Neuronal stem cell (in vitro differentiated cells): ENCODE measurements around the gene MYOZ2.

Source experiments
- DNase-seq: peaks from one replicate; pipeline ENCODE4 v3.0.0-alpha.2; 2013; ENCODE audit warnings: low spot score
- H2AFZ ChIP-seq: one replicate; pipeline ENCODE4 v1.6.1; 2013; ENCODE audit warnings: mild to moderate bottlenecking, low read length, inconsistent platforms
- H2AK5ac ChIP-seq: 2 replicates; pipeline ENCODE4 v1.6.1; 2013; ENCODE audit warnings: low read depth, mild to moderate bottlenecking, inconsistent platforms, low read length, moderate library complexity, mixed read lengths
- H2BK120ac ChIP-seq: 2 replicates; pipeline ENCODE4 v1.6.1; 2013; ENCODE audit warnings: low read depth, mild to moderate bottlenecking, inconsistent platforms, low read length, moderate library complexity, mixed read lengths
- H2BK12ac ChIP-seq: one replicate; pipeline ENCODE4 v1.6.1; 2013; ENCODE audit warnings: low read length, inconsistent platforms
- H2BK15ac ChIP-seq: 2 replicates; pipeline ENCODE4 v1.6.1; 2013; ENCODE audit warnings: mild to moderate bottlenecking, low read length, inconsistent platforms, mixed read lengths
- H2BK5ac ChIP-seq: one replicate; pipeline ENCODE4 v1.6.1; 2013; ENCODE audit warnings: inconsistent platforms, mild to moderate bottlenecking, low read length, moderate library complexity
- H3K14ac ChIP-seq: one replicate; pipeline ENCODE4 v1.6.1; 2013; ENCODE audit warnings: low read length, inconsistent platforms
- H3K18ac ChIP-seq: 2 replicates; pipeline ENCODE4 v1.6.1; 2013; ENCODE audit warnings: low read length, inconsistent platforms
- H3K23ac ChIP-seq: 2 replicates; pipeline ENCODE4 v1.6.1; 2013; ENCODE audit warnings: low read depth, mild to moderate bottlenecking, mixed read lengths, low read length, inconsistent platforms; ENCODE audit not compliant: poor library complexity
- H3K27ac ChIP-seq: replicated peaks from 3 replicates; pipeline ENCODE4 v1.5.1; 2013; ENCODE audit warnings: low read length, inconsistent platforms
- H3K27me3 ChIP-seq, 3 experiments: 2 replicates each; pipeline ENCODE4 v1.6.1; 2013; ENCODE audit warnings: low read length in 3 of 3, mild to moderate bottlenecking in 2 of 3, inconsistent platforms in 1 of 3, low read depth in 1 of 3, mixed read lengths in 1 of 3, moderate library complexity in 1 of 3; ENCODE audit not compliant: control insufficient read depth in 3 of 3, insufficient read depth in 3 of 3
- H3K36me3 ChIP-seq, 2 donors: replicated peaks in 1 of 2; 2 replicates each; pipeline ENCODE4 v1.6.1; 2013; ENCODE audit warnings: low read length in 2 of 2; ENCODE audit not compliant: control insufficient read depth in 2 of 2, insufficient read depth in 2 of 2
- H3K4ac ChIP-seq: 2 replicates; pipeline ENCODE4 v1.6.1; 2013; ENCODE audit warnings: inconsistent platforms, mild to moderate bottlenecking, low read length, moderate library complexity
- H3K4me1 ChIP-seq, 2 donors: 1 replicate in 1 of 2; 2 replicates in 1 of 2; pipeline ENCODE4 v1.6.1; 2013; ENCODE audit warnings: low read length in 2 of 2, low read depth in 1 of 2; ENCODE audit not compliant: control insufficient read depth in 2 of 2, insufficient read depth in 1 of 2
- H3K4me2 ChIP-seq: one replicate; pipeline ENCODE4 v1.6.1; 2013; ENCODE audit warnings: mild to moderate bottlenecking, low read length, inconsistent platforms; ENCODE audit not compliant: insufficient read depth, poor library complexity, severe bottlenecking
- H3K4me3 ChIP-seq, 2 donors: 2 replicates each; pipeline ENCODE4 v1.5.1; 2013; ENCODE audit warnings: low read length in 2 of 2, mild to moderate bottlenecking in 2 of 2, inconsistent platforms in 1 of 2, moderate library complexity in 1 of 2
- H3K79me1 ChIP-seq: one replicate; pipeline ENCODE4 v1.6.1; 2013; ENCODE audit warnings: low read depth, mild to moderate bottlenecking, inconsistent platforms, low read length, moderate library complexity
- H3K9ac ChIP-seq: one replicate; pipeline ENCODE4 v1.6.1; 2013; ENCODE audit warnings: mild to moderate bottlenecking, low read depth, low read length, inconsistent platforms; ENCODE audit not compliant: poor library complexity
- H3K9me3 ChIP-seq, 2 donors: replicated peaks in 1 of 2; 2 replicates each; pipeline versions ENCODE3 to v1.6.1; 2013; ENCODE audit warnings: low read length in 2 of 2, mild to moderate bottlenecking in 2 of 2, inconsistent platforms in 1 of 2, low read depth in 1 of 2, mixed read lengths in 1 of 2, moderate library complexity in 1 of 2; ENCODE audit not compliant: control insufficient read depth in 2 of 2, insufficient read depth in 1 of 2
- H4K8ac ChIP-seq: one replicate; pipeline ENCODE4 v1.6.1; 2013; ENCODE audit warnings: low read depth, mild to moderate bottlenecking, inconsistent platforms, low read length, moderate library complexity
- H4K91ac ChIP-seq: one replicate; pipeline ENCODE4 v1.6.1; 2013; ENCODE audit warnings: low read length, low read depth, mild to moderate bottlenecking, inconsistent platforms; ENCODE audit not compliant: poor library complexity
- WGBS, 2 donors: extraction: QIAGEN DNeasy Blood & Tissue Kit; methylation state at CpG; one replicate each; pipeline ENCODE4 v1.1.7; 2013; ENCODE audit warnings: missing lambda C conversion rate in 2 of 2, mixed read lengths in 1 of 2; ENCODE audit not compliant: insufficient read length in 2 of 2, insufficient replicate concordance in 1 of 2; ENCODE audit errors: extremely low coverage in 2 of 2; 5-methylcytosine and 5-hydroxymethylcytosine counted together

Gene MYOZ2

GRCh38 chr4:119116925-119117900 lies 18.4 kb upstream of the MYOZ2 start:
- no peak overlapping the region for H3K4me3 ChIP-seq
- no peak overlapping the region for H2BK120ac ChIP-seq
- no peaks in the 10 kb centered on the region for H3K9me3 ChIP-seq
- H3K4me2 ChIP-seq, result no peak overlapping the region
- H2AK5ac ChIP-seq, result no peak overlapping the region
- peaks cover 0 to 2% of the 10 kb centered on the region in 2 donors for H3K4me1 ChIP-seq
- no peaks in the 10 kb centered on the region for H3K36me3 ChIP-seq
- H3K23ac ChIP-seq, result no peak overlapping the region
- no peaks in the 10 kb centered on the region for H3K79me1 ChIP-seq
- H3K9ac ChIP-seq, result no peak overlapping the region
- H4K91ac ChIP-seq, result no peak overlapping the region
- H2AFZ ChIP-seq, result peak overlapping the region; percentile 27
- no peak overlapping the region for H3K27ac ChIP-seq
- no peak overlapping the region for H3K4ac ChIP-seq
- WGBS, 2 donors, result no CpG with 5 or more reads among the region's 3 CpGs
- H3K27me3 ChIP-seq, result no peaks in the 10 kb centered on the region
- H3K14ac ChIP-seq, result no peak overlapping the region
- H4K8ac ChIP-seq, result no peak overlapping the region
- no peak for DNase-seq
- H2BK12ac ChIP-seq, result no peak overlapping the region
- H3K18ac ChIP-seq, result no peak overlapping the region
- no peak overlapping the region for H2BK15ac ChIP-seq
- no peak overlapping the region for H2BK5ac ChIP-seq

- Histone ChIP-seq H2BK120ac (no peak overlapping the region), H4K91ac (no peak overlapping the region), H3K4me2 (no peak overlapping the region), H3K27ac (no peak overlapping the region), H3K4me1 (peaks cover 0 to 2% of the 10 kb centered on the region in 2 donors), H2BK12ac (no peak overlapping the region), H3K4me3 (no peak overlapping the region), H2BK15ac (no peak overlapping the region), H3K14ac (no peak overlapping the region), H3K9me3 (no peaks in the 10 kb centered on the region), H3K23ac (no peak overlapping the region), H3K27me3 (no peaks in the 10 kb centered on the region), H3K36me3 (no peaks in the 10 kb centered on the region), H3K18ac (no peak overlapping the region), H3K4ac (no peak overlapping the region), H4K8ac (no peak overlapping the region), H2AFZ (no peak overlapping the region), H2AK5ac (no peak overlapping the region), H3K79me1 (no peaks in the 10 kb centered on the region), H3K9ac (no peak overlapping the region), H2BK5ac (no peak overlapping the region)
- no CpG with 5 or more reads among the region's 2 CpGs for WGBS, 2 donors
- DNase-seq, result no peak
Measured at GRCh38 chr4:119118397-119118796, 17.2 kb upstream of the MYOZ2 start.

- Histone ChIP-seq H3K36me3 (no peaks in the 10 kb centered on the region), H2BK12ac (no peak overlapping the region), H3K23ac (no peak overlapping the region), H3K4me2 (no peak overlapping the region), H3K9ac (no peak overlapping the region), H3K9me3 (no peaks in the 10 kb centered on the region), H3K4ac (no peak overlapping the region), H3K4me3 (no peak overlapping the region), H3K79me1 (no peaks in the 10 kb centered on the region), H2AK5ac (no peak overlapping the region), H3K27me3 (peaks cover 0 to 3% (median 0%) of the 10 kb centered on the region in 3 experiments), H3K14ac (no peak overlapping the region), H3K4me1 (no peaks in the 10 kb centered on the region), H2BK120ac (no peak overlapping the region), H3K18ac (no peak overlapping the region), H2BK5ac (no peak overlapping the region), H4K91ac (no peak overlapping the region), H2BK15ac (no peak overlapping the region), H2AFZ (no peak overlapping the region), H4K8ac (no peak overlapping the region), H3K27ac (no peak overlapping the region)
- no peak for DNase-seq
Measured at GRCh38 chr4:119124352-119124751, 11.3 kb upstream of the MYOZ2 start.

- no peaks in the 10 kb centered on the region for H3K4me1 ChIP-seq
- DNase-seq, result no peak
- no peak overlapping the region for H4K8ac ChIP-seq
Measured at GRCh38 chr4:119125931-119126330, 9.7 kb upstream of the MYOZ2 start.

More at GRCh38 chr4:119125931-119126330, 9.7 kb upstream of the MYOZ2 start:
- no peak overlapping the region for H2BK15ac ChIP-seq
- no peak overlapping the region for H3K9ac ChIP-seq
- no peak overlapping the region for H3K4me2 ChIP-seq
- no peak overlapping the region for H3K23ac ChIP-seq
- no peak overlapping the region for H2BK120ac ChIP-seq
- no peak overlapping the region for H2BK5ac ChIP-seq
- H3K4me3 ChIP-seq, result no peak overlapping the region
- no peak overlapping the region for H4K91ac ChIP-seq
- H3K79me1 ChIP-seq, result no peaks in the 10 kb centered on the region
- no peak overlapping the region for H2BK12ac ChIP-seq
- no peak overlapping the region for H3K18ac ChIP-seq
- H3K14ac ChIP-seq, result no peak overlapping the region
- peaks cover 0 to 3% (median 0%) of the 10 kb centered on the region in 3 experiments for H3K27me3 ChIP-seq
- H3K4ac ChIP-seq, result no peak overlapping the region
- H3K36me3 ChIP-seq, result no peaks in the 10 kb centered on the region
- H2AK5ac ChIP-seq, result no peak overlapping the region
- no peak overlapping the region for H3K27ac ChIP-seq
- H2AFZ ChIP-seq, result no peak overlapping the region
- no peaks in the 10 kb centered on the region for H3K9me3 ChIP-seq
